ENCODE measurements around the gene KRT8.

DNA sequence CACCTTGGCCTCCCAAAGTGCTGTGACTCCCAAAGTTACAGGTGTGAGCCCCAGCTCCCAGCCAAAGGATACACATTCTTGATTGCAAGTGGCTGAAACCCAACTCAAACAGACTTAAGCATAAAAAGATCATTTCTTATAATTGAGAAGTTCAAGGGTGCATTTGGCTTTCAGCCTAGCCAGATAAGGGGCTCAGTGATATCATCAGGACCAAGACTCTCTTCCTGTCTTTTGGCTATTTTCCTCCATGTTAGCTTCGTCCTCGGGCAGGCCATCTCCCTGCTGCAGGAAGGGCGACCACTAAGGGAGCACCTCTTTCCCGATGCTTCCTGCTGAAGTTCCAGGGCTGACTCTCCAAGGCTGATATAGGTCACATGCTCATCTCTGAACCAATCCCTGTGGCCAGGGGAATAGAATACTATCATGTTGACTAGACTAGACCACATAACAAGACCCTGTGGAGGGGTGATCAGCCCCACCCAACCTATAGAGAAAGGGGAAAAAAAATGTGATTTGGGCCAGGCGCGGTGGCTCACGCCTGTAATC lies 9.8 kb upstream of the KRT8 start:
- TF ChIP-seq TCF12 (IDR thresholded peaks at IDR 0.05; ENCODE audit: low read depth), result no peak
- TF ChIP-seq CREB1 (IDR thresholded peaks at IDR 0.05; ENCODE audit: low read depth), result no peak
- TF ChIP-seq ZBTB7A (IDR thresholded peaks at IDR 0.05; ENCODE audit: low read depth), result no peak
- no peak for TF ChIP-seq TAF1 (IDR thresholded peaks at IDR 0.05; ENCODE audit: low read depth)
- TF ChIP-seq, protein P1, sequence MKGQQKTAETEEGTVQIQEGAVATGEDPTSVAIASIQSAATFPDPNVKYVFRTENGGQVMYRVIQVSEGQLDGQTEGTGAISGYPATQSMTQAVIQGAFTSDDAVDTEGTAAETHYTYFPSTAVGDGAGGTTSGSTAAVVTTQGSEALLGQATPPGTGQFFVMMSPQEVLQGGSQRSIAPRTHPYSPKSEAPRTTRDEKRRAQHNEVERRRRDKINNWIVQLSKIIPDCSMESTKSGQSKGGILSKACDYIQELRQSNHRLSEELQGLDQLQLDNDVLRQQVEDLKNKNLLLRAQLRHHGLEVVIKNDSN (IDR thresholded peaks at IDR 0.05), result peak; percentile 58; the same call in 1 of the 2 replicates
- no peak for TF ChIP-seq NFIC (IDR thresholded peaks at IDR 0.05)
- TF ChIP-seq YY1 (IDR thresholded peaks at IDR 0.05; ENCODE audit: low read depth), result no peak
- no peak for TF ChIP-seq RAD21 (IDR thresholded peaks at IDR 0.05; ENCODE audit: low read depth)
- TF ChIP-seq FOXM1 (IDR thresholded peaks at IDR 0.05; ENCODE audit: borderline replicate concordance, low read depth), result no peak
- no peak for TF ChIP-seq EP300 (IDR thresholded peaks at IDR 0.05; ENCODE audit: borderline replicate concordance)
